ENCODE results near the gene ARID1A. TPM values are rescaled to one million over a fixed set of nuclear protein-coding genes. Genes with fewer than 3 reads are reported as not detected.
A peak's percentile ranks its signal among the peaks of the same experiment; 100 is the strongest.

Gene ARID1A
- total RNA-seq, 2 experiments from 2014 or later = 82.4 to 84.9 TPM

DNA sequence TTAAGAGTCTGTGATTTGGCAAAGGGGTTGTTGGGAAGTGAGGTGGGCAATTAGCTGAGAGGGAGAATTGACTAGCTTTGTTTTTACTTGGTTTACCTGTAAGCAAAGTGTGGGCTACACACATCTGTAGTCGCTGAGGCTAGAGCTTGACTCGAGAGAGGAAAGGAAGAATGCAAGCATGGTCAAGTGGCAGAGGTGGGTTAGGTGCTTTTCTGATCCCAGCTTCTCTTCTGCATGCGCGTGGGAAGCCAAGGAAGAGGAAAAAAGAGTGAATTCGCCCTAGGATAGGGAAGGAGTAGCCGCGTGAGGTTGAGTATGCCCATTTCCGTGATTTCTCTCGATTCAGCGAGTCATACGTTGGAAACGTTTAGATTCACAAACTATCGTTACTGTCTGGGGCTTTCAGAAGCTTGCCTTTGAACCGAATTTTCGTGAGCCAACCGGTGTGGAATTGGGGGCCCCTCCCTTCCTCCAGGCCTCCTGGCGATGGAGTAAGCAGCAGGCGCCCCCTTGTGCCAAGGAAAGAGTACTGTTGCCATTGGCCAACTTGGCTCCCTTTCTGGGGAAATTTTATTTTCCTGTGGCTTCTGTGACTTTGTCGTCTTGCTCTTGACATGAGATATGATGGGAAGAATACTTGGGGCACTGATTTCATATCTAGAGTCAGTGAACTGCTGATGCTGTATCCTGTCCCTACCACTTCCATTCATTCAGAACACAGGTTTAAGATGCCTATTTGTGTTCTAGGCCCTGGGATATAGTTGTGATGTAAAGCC lies 93.2 kb downstream of the ARID1A start:
- H3K4me3 Mint-ChIP-seq = peak overlapping the region; percentile 97
- CTCF ChIA-PET = interaction anchor here (0.6 to 7.4 kb wide), 50 partner anchors 8 to 289 kb away, joined by 3 to 204 read pairs (median 5); partner anchors contain the start of genes ARID1A and GPATCH3
- peaks cover 72% of the 10 kb centered on the region for H3K4me1 Mint-ChIP-seq (ENCODE audit: low read depth)
- H3K27ac Mint-ChIP-seq = peak overlapping the region; percentile 99
- H3K9me3 Mint-ChIP-seq = no peaks in the 10 kb centered on the region
- peaks cover 27% of the 10 kb centered on the region for H3K36me3 Mint-ChIP-seq (ENCODE audit: low read depth)
- no peaks in the 10 kb centered on the region for H3K27me3 Mint-ChIP-seq
- peak; percentile 94 for DNase-seq
- TF ChIP-seq, protein P1, sequence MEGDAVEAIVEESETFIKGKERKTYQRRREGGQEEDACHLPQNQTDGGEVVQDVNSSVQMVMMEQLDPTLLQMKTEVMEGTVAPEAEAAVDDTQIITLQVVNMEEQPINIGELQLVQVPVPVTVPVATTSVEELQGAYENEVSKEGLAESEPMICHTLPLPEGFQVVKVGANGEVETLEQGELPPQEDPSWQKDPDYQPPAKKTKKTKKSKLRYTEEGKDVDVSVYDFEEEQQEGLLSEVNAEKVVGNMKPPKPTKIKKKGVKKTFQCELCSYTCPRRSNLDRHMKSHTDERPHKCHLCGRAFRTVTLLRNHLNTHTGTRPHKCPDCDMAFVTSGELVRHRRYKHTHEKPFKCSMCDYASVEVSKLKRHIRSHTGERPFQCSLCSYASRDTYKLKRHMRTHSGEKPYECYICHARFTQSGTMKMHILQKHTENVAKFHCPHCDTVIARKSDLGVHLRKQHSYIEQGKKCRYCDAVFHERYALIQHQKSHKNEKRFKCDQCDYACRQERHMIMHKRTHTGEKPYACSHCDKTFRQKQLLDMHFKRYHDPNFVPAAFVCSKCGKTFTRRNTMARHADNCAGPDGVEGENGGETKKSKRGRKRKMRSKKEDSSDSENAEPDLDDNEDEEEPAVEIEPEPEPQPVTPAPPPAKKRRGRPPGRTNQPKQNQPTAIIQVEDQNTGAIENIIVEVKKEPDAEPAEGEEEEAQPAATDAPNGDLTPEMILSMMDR (IDR thresholded peaks at IDR 0.05) = peak; percentile 99
- POLR2A ChIA-PET = interaction anchor here (0.6 to 8.6 kb wide), 31 partner anchors 10 to 289 kb away, joined by 3 to 283 read pairs (median 7); partner anchors contain the start of genes ARID1A, GPN2 and SFN
- intact Hi-C loops (cut with micrococcal nuclease) = loop anchor here (1.0 to 5.0 kb wide), 2 partner anchors 87 to 187 kb away; no protein-coding TSS in a partner anchor
- peak; percentile 17 for ATAC-seq

DNA sequence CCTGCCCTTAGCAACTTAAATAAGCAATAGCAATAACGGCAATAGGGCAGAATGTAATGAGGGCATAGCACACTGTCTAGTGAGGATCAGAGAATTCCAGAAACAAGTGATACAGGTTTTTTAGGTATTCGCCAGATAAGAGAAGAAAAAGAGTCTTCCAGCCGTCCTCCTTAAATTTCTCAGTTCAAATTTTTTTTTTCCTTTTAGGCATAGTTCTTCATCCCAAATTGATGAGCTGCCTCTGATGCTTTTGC lies 93.7 kb downstream of the ARID1A start:
- H3K9me3 Mint-ChIP-seq = no peaks in the 10 kb centered on the region
- intact Hi-C loops (cut with micrococcal nuclease) = loop anchor here (1.0 to 5.0 kb wide), 2 partner anchors 87 to 187 kb away; no protein-coding TSS in a partner anchor
- POLR2A ChIA-PET = interaction anchor here (0.9 to 8.6 kb wide), 17 partner anchors 11 to 289 kb away, joined by 3 to 283 read pairs (median 9); partner anchors contain the start of genes ARID1A, GPN2 and SFN
- TF ChIP-seq, protein P1 (IDR thresholded peaks at IDR 0.05) = no peak
- H3K4me3 Mint-ChIP-seq = peak overlapping the region; percentile 97
- H3K27ac Mint-ChIP-seq = peak overlapping the region; percentile 99
- peaks cover 67% of the 10 kb centered on the region for H3K4me1 Mint-ChIP-seq (ENCODE audit: low read depth)
- peaks cover 32% of the 10 kb centered on the region for H3K36me3 Mint-ChIP-seq (ENCODE audit: low read depth)
- no peak for ATAC-seq
- no peaks in the 10 kb centered on the region for H3K27me3 Mint-ChIP-seq
- no peak for DNase-seq
- CTCF ChIA-PET = interaction anchor here (1.1 to 7.4 kb wide), 28 partner anchors 8 to 289 kb away, joined by 3 to 204 read pairs (median 11); partner anchors contain the start of gene ARID1A

DNA sequence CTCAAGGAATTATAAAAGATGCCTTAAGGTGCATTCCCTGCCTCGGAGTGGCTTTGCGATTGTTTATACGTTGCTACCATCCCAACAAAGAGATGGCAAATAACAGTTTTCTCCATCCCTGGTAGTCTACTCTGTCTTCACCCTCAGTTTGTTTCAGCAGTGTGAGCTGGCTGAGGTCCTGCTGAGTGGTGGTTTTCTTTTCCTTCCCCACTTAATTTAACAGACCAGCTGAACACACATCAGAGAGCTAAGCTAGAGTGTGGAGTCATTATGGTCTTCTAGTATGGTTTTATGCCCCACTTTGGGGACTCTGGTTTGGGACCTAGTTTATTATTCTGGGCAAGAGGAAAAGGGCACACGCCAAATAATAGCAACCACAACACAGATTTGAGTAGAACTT lies 94.1 kb downstream of the ARID1A start:
- ChIA-PET CTCF (interaction anchor here (0.8 to 7.4 kb wide), 31 partner anchors 8 to 290 kb away, joined by 3 to 204 read pairs (median 9); partner anchors contain the start of gene ARID1A), POLR2A (interaction anchor here (0.6 to 8.6 kb wide), 16 partner anchors 10 to 290 kb away, joined by 3 to 283 read pairs (median 9); partner anchors contain the start of genes ARID1A and GPN2)
- Mint-ChIP-seq H3K27ac (peak overlapping the region; percentile 99), H3K4me1 (ENCODE audit: low read depth) (peaks cover 64% of the 10 kb centered on the region), H3K9me3 (no peaks in the 10 kb centered on the region), H3K27me3 (no peaks in the 10 kb centered on the region), H3K4me3 (peak overlapping the region; percentile 97), H3K36me3 (ENCODE audit: low read depth) (peaks cover 36% of the 10 kb centered on the region)
- TF ChIP-seq, protein P1 (IDR thresholded peaks at IDR 0.05) = no peak
- peak; percentile 9 for ATAC-seq
- peak; percentile 55 for DNase-seq
- intact Hi-C loops (cut with micrococcal nuclease) = loop anchor here (1.0 to 5.0 kb wide), 2 partner anchors 88 to 188 kb away; no protein-coding TSS in a partner anchor

DNA sequence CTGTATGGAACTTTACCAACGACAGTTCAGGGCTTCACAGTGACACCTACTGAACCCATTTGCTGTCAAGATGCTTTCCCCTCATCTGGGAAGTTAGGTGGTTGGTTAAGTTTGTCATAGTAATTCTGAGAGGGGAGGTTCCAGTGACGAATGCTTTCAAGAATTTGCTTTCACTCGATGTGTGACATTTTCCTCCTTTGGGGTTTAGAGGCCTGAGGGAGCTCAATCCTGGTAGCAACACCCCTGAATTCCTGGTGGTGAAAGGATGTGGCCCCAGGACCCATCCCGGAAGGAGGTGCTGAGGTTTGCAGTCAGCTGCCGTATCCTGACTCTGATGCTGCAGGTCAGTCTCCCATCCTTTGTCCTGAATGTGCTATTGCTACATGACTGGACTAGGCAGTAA lies 94.7 kb downstream of the ARID1A start:
- DNase-seq = peak; percentile 60
- intact Hi-C loops (cut with micrococcal nuclease) = no loop called here
- TF ChIP-seq, protein P1 (IDR thresholded peaks at IDR 0.05) = no peak
- no peaks in the 10 kb centered on the region for H3K9me3 Mint-ChIP-seq
- ChIA-PET POLR2A (interaction anchor here (0.6 to 8.6 kb wide), 14 partner anchors 10 to 249 kb away, joined by 3 to 283 read pairs (median 6); partner anchors contain the start of gene ARID1A), CTCF (interaction anchor here (0.8 to 7.4 kb wide), 27 partner anchors 9 to 291 kb away, joined by 3 to 204 read pairs (median 9); partner anchors contain the start of gene ARID1A)
- peak overlapping the region; percentile 99 for H3K27ac Mint-ChIP-seq
- H3K36me3 Mint-ChIP-seq (ENCODE audit: low read depth) = peaks cover 39% of the 10 kb centered on the region
- H3K4me1 Mint-ChIP-seq (ENCODE audit: low read depth) = peaks cover 58% of the 10 kb centered on the region
- peak overlapping the region; percentile 97 for H3K4me3 Mint-ChIP-seq
- ATAC-seq = peak; percentile 26
- no peaks in the 10 kb centered on the region for H3K27me3 Mint-ChIP-seq
